H1 (cell line): ENCODE results near the gene ZBTB45. TPM values are rescaled to one million over a fixed set of nuclear protein-coding genes. Genes with fewer than 3 reads are reported as not detected.

Source experiments
- CEBPB ChIP-seq: IDR thresholded peaks from 2 replicates; pipeline ENCODE4 v1.6.1; 2012; ENCODE audit warnings: low read depth, low read length
- CHD7 ChIP-seq: fragments of 300-600 bp; sonication (generic); IDR thresholded peaks from 2 replicates; pipeline ENCODE4 v1.7.1; 2012; ENCODE audit warnings: low read length, moderate library complexity, mild to moderate bottlenecking, inconsistent platforms; ENCODE audit not compliant: insufficient replicate concordance
- FOSL1 ChIP-seq: IDR thresholded peaks from 2 replicates; pipeline ENCODE4 v1.6.1; 2011; ENCODE audit warnings: mild to moderate bottlenecking, low read depth, low read length, moderate library complexity; ENCODE audit not compliant: insufficient read depth
- HDAC2 ChIP-seq, 2 experiments: fragments of 300-600 bp in 1 of 2; sonication (generic) in 1 of 2; IDR thresholded peaks; 2 replicates each; pipeline ENCODE4 v1.6.1; 2011 to 2012; ENCODE audit warnings: low read depth in 2 of 2, low read length in 2 of 2, mild to moderate bottlenecking in 2 of 2, moderate library complexity in 2 of 2, borderline replicate concordance in 1 of 2, inconsistent platforms in 1 of 2
- NRF1 ChIP-seq: IDR thresholded peaks from 2 replicates; pipeline ENCODE4 v1.6.1; 2011; ENCODE audit warnings: mild to moderate bottlenecking, low read depth, low read length, improper control_type of control experiment
- RNF2 ChIP-seq: fragments of 200-900, 300-1000 bp; sonication (generic); IDR thresholded peaks from 2 replicates; pipeline ENCODE4 v1.7.1; 2016; ENCODE audit warnings: borderline replicate concordance, low read depth, mild to moderate bottlenecking, antibody characterized with exemption, low read length; ENCODE audit not compliant: poor library complexity, severe bottlenecking; ENCODE audit errors: missing control alignments
- USF2 ChIP-seq: IDR thresholded peaks from 2 replicates; pipeline ENCODE4 v1.6.1; 2011; ENCODE audit warnings: low read length, improper control_type of control experiment
- polyA plus RNA-seq, 7 experiments: library from polyadenylated mRNA; depleted of rRNA in 3 of 7; stranded (reverse) in 5 of 7; unstranded in 2 of 7; fragments of >200 nt in 5 of 7; fragments of 200-250 nt in 2 of 7; gene quantifications; 1 replicate in 5 of 7; 2 replicates in 1 of 7; 4 replicates in 1 of 7; pipeline versions ENCODE4 v1.2.1 to v1.2.3, GENCODE V29; 2011 to 2013; ENCODE audit warnings: missing spikeins in 2 of 7, mixed read lengths in 2 of 7
- total RNA-seq: library from RNA; stranded (reverse); fragmentation: NEBNext Ultra II Directional; extraction: Animal tissue kit (Norgen Biotek cat#: 25700); gene quantifications from 2 replicates; pipeline ENCODE4 v1.2.1, GENCODE V29; 2021

The ZBTB45 gene
- total and polyA plus RNA-seq, 2 of the 8 experiments (the other 6 are each of a cell fraction or from before 2014, with no cell fraction given) = 16.9 to 17.2 TPM

- TF ChIP-seq CHD7 (no peak), CEBPB (no peak), NRF1 (no peak; the same call in 1 of the 2 replicates), USF2 (peak; percentile 95), FOSL1 (no peak), RNF2 (no peak), HDAC2 (IDR thresholded peaks at IDR 0.05; ENCODE audit: borderline replicate concordance in 1 of 2, low read depth in 2 of 2, low read length in 2 of 2) (no peak)
These were observed 52.6 kb downstream of the ZBTB45 start, which contains the start of gene ZNF324 (continued) for GRCh38 chr19:58466760-58467589.
